Measurements from ENCODE around the gene TIMP2.

The TIMP2 gene

DNA sequence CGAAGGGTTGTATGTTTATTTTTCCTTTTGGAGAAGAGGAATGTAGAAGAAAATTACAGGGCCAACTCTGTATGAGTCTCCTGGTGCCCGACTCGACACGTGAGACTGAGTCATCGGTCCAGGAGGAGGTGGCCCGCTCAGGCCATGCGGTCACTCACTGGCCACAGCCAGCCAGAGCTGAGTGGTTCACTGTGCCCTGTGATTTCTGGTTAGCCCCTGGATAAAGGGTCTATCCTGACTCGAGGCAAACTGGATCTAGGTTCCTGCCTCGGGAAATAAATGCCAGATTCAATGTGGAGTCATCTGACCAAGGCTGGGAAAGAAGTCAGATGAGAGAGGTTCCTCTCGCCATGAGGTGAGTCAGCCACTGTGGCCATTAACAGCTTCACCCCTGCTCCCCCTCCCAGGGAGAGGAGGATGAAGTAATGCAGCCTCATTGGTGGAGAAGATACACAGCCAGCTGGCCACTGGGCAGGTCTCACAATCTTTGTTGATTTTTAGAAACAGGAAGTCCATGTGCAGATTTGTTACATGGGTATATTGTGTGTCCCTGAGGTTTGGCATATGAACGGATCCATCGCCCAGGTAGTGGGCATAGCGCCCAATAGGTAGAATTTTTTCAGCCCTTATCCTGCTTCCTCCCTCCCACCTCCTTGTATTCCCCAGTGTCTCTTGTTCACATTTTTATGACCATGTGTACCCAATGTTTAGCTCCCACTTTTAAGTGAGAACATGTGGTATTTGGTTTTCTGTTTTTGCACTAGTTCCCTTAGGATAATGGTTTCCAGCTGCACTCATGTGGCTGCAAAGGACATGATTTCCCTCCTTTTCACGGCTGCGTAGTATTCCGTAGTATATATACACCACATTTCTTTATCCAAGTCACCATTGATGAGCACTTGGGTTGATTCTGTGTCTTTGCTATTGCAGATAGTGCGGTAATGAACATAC is 62.8 kb downstream of the TIMP2 start:
- DNase-seq, result no peak

DNA sequence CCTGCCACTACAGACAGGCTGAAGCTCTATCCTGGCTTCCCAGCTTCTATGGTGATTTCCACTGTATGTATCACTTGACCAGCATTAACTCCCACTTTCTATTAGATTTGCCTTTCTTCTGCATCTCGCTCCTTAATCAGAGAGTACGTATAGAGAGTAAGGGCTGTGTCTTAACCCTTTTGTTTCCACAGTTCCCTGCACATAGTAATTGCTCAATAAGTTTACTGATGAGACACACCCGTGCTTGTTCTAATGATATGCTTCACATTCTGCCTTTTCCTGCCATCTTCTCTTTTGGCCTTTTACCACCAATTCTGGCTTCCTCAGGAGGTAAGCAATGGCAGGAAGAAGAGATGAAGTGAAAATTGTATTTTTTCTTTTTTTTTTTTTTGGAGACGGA is 64.0 kb downstream of the TIMP2 start:
- DNase-seq, result no peak

DNA sequence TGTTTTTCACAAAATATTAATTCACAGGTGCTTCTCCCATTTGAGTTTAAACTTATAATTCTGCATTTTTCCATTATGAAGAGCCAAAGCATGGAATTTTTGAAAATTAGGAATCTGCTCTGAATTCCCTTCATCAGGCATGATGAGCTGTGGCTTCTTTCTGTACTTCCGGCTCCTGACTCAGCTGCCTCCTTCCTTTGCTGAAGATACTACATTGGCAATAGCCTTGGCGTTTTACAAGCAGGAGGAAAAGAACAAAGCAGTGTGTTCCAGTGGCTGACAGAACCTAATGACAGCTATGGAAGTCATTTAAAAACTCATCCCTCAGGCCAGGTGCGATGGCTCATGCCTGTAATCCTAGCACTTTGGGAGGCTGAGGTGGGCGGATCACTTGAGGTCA is 66.1 kb downstream of the TIMP2 start:
- DNase-seq, result no peak

DNA sequence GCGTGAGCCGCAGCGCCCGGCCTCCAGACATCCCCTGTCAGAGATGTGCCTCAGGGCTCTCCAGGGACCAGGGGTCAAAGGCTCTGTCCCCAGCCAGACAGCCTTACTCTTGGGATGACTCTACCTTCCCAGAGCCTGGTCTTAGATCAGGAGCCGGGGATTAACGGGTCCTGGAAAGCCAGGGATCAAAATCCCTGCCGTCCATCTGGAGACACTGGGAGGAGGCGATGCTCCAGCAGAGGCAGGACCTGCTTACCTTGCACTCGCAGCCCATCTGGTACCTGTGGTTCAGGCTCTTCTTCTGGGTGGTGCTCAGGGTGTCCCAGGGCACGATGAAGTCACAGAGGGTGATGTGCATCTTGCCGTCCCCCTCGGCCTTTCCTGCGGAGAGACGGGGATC is 67.9 kb downstream of the TIMP2 start:
- DNase-seq, result no peak

DNA sequence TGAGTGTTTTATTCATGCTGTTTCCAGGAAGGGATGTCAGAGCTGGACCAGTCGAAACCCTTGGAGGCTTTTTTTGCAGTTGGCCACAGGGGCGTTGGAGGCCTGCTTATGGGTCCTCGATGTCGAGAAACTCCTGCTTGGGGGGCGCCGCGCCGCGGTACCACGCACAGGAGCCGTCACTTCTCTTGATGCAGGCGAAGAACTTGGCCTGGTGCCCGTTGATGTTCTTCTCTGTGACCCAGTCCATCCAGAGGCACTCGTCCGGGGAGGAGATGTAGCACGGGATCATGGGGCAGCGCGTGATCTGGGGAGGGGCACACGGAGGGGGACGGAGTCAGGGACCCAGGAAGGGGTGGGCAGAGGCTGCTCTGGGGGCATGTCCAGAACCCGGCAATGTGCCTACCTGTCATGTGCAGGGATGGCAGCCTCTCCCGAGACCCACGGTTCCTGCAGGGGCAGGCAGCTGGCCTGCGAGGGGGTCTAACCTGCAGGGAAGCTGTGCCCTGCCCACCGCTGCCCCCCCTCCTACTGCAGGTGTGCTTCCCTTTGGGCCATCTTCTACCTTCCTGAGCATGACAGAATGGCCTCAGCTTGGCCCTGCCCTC is 69.5 kb downstream of the TIMP2 start:
- no peak for DNase-seq

DNA sequence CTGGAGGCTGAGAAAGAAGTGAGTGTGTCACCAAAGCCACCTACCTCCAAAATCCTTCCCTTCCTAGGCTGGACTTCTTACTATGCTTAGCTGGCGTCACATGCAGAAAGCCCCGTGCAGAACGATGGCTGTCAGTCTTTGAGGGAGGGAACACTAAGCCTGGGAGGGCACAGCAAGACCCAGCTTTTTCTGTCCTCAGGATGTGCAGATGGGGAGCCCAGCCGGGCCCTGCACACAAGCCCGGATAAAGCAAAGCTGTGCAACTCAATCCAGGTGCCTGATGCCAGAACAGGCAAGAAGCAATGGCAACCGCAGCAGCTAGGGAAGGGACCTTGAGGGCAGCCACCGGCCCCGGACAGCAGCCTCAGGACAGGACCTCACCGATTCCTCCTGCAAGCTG is 70.7 kb downstream of the TIMP2 start:
- no peak for DNase-seq

DNA sequence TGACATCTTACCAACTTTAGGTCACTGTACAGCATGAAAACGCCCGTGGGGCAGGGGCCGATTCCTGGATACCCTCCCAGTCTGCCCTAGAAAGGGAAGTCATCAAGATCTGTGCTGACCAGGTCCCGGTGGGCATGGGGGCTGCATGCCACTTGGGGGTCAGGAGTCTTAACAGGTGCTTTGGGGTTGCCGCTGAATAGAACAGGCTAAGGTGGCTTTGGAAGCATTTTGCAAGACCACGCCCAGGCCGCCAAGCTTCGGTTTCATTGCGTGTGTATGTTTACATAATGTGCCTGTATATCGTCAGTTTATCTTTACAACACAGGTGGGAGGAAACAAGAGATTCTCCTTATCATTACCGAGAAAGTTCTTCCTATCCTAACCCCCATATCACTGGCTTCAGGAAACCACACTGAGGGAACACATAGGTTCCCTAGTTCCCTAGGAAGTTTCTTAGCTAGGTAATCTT is 71.2 kb downstream of the TIMP2 start:
- no peak for DNase-seq

DNA sequence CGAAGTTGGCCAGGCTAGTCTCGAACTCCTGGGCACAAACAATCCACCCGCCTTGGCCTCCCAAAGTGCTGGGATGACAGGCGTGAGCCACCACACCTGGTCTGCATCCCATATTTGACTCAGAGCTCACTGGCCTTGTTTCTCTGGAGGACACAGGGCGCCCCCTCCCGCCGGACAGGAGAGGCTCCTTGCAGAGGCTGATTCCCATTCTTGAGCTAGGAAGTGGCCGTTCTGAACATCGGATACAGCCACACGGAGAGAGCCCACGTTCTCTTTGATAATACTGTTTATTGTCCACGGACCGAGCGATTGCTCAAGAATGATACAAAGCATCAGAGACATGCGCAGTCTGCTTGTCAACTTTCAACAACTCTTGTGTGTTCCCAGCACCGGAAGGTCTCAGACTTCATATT is 72.5 kb downstream of the TIMP2 start:
- DNase-seq, result no peak

DNA sequence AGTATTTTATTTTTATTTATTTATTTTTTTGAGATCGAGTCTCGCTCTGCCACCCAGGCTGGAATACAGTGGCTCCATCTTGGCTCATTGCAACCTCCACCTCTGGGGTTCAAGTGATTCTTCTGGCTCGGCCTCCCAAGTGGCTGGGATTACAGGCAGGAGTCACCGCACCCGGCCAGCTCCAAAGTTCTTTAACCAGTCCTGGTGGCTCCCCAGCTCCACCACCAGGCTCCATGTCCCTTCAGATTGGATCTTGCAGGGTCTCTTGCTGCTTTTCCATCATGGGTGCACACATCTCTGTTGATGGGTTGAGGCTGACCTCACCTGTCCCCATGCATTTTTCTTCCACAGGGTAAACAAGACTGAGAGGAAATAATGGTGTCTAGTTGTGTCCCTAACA is 76.2 kb downstream of the TIMP2 start:
- DNase-seq, result no peak

DNA sequence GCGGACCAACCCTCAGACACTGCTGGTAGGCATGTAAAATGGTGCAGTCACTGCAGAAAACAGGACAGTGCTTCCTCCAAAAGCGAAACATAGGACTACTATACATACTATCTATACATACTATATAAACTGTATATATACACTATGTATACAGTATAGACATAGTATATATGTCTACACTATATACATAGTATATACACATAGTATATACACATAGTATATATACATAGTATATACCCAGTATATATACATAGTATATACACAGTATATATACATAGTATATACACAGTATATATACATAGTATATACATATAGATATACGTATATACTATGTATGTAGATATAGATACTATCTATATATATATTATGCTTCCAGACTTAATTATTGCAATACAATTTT is 78.1 kb downstream of the TIMP2 start:
- DNase-seq, result no peak

DNA sequence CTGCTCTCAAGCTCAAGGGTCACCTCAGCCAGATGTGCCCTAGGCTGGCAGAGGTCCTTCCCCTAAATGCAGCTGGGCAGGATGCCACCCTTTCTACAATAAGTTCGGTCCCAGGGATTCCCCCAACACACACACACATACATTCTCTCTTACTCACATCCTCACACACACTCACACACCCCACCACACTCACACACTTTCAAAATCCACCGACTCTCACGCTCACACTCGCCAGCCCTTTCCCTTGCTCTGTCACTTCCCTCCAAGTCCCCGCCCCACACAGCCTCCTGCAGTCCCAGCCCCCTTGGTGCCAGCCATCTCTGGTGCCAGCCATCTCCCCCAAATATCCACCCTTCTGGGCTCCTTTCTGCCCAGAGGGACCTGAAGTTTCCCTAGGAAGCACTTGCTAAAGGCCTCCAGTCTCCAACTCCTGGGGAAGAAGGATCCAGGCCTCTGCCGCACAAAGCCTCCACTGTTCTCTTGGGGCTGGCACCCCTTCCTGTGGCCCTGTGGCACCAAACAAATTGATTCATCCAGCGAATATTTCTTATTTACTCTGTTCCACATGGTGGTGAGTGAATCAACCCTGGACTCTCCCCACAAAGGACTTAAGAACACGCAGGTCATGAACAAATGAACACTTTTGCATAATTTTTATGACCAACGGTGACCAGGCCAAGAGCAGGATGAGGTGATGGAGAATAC is 80.7 kb downstream of the TIMP2 start:
- DNase-seq, result no peak

DNA sequence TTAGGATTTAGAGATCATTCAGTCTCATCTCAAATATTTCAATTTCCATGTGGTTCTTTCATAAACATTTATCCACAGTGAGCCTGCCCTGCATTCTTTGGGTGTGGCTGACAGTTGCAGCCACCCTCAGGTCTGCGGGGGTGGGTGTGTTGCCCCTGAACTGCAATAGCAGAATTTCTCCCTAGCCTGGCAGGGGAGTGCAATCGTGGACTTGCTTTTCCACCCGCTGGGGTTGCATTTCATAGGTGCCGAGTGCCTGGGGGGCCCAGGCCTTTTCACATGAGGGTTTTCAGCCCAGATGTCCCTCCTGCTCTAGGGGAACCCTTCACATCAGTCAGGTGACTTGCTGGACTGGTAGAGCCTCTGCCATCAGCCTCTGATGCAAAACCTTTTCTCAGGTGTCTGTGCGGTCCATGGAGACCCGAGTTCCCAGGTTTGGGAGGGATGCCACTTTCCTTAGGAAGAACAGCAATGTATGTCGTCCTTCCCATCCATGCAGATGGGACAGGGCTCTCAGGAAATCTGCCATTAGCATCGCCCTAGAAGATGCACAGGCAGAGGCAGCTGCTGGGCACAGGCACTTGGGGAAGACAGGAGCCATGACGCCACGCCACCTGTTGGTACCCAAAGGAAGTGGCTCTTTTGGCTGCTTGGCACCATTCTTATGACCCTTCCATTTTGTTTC is 82.2 kb downstream of the TIMP2 start:
- peak; percentile 62 for DNase-seq

DNA sequence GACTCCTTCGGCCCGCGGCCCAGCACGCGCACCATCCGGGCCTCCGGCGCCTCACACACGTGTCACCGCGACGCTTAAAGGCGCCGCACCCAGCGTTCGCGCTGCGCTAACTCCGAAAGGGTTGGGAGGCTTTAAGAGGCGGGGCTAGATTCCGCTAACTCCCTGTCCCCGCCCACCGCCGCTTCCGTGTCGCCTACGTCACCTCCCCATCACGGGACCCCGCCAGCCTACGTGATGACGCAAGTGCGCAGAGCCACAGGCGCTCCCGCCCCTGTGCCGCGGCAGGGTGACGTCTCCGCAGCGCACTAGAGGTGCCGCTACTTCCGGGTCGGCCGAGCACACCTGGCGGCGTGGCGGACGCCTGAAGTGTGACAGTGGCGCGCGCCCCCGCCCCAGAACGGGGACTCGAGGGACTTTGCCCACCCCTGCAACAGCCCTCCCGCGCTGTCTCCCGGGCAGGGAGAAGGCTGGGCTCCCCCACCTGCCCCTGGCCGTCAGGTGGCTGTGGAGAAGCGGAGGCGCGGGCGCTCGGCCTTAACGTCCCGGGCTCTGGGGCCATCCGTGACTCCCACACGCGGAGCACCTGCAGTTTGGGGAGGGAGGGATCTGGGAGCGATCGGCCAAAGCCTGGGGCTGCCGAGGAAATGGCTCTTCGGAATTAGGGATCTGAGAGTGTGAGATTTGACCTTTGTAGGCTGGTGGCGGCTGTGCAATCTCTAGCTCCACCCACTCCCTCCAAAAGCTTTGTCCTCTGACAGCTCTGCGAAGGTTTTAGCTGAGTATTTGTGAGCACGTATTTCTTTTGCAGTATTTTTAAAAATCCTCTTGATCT is 84.2 kb downstream of the TIMP2 start, which contains the start of gene USP36:
Gene USP36 (minus strand): TSS at position 35 of the 832 bp plus-strand sequence. CDS start 4,451 bp downstream, outside the sequence.
- peak; percentile 100 for DNase-seq

DNA sequence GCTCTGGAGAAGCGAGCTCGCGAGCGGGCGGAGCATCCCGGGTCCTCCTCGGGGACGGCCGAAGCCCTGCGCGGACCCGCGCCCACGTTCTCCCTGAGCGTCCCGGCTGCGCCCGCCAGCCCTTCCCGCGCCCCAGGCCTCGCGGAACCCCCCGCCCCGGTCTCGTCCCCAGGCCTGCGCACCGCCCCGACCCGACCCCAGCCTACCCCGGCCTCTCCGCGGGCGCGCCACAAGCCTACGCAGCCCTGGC is 84.7 kb downstream of the TIMP2 start:
- DNase-seq, result no peak

DNA sequence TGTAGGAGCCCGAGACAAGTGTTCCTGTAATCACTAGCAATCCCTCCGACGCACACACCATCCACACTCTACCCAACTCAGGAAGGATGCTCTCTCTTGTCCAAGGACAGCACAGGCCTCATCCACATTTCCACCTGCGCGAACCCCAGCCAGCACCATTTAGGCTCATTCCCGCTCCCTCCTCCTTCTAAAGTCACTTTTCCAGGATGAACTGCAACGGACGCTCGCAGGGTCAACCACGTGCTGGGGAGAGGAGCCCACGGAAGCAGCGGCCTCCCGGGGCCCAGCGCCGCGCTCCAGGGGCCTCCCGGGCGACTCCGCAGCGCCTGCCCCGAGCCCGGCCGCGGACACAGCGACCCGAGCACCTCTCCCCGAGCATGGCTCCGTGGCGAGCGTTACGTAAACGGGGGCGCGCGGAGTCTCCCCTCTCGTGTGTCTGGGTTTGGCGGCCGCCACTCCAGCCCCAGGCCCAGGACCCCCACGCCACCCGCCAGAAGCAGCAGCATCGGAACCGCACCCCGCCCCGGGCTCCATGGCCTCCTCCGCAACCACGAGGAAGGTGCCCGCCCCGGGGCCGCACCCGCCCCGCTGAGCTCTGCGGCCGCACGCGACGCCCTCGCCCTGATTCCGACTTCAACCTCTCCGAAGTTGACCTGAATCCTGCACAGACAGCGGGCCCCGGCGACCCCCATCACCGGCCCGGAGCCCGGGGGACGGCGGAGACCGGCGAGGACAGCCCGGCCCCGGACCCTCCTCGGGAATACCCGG is 85.2 kb downstream of the TIMP2 start:
- peak; percentile 52 for DNase-seq

DNA sequence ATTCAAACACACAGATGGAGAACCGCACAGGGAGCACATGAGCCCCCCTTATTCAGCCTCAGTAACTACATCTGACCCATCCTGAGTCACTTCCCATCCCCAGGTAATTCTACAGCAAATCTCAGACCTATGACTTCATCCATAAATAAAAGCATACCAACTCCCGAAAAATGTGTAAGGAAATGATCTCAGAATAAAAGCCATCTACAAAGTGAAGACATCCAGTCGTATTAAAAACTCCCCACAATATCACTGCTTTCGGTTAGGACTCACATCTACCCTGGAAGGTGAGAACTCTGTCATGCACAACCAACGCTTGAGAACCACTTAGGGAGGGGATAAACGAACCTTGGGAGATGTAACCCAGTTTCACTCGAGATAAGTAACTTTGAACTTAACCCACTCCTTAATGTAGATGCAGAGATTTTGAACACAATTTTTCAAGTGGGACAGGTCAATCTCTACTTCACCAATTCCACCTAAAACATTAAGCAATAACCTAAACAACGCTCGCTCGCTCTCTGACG is 85.9 kb downstream of the TIMP2 start:
- peak; percentile 28 for DNase-seq

DNA sequence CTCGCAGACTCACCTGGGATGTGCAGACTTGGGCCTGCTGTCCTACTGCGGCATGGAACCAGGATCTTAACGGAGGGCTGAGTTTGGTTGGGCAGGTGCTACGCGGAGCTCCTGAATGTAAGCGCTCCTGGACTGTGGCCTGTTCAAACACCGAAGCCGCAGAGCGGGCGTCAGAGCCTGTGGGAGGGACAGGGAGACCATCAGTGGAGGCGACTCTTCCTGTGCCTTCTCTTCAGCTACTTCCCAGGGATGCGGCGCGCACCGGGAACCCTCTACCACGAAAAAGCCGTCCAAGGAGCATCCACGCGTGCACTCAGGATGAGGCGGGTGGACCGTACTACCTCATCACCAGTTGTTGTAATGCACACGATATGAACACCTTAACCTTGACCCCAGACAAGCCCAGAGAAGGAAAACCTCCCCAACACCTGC is 86.6 kb downstream of the TIMP2 start:
- no peak for DNase-seq

DNA sequence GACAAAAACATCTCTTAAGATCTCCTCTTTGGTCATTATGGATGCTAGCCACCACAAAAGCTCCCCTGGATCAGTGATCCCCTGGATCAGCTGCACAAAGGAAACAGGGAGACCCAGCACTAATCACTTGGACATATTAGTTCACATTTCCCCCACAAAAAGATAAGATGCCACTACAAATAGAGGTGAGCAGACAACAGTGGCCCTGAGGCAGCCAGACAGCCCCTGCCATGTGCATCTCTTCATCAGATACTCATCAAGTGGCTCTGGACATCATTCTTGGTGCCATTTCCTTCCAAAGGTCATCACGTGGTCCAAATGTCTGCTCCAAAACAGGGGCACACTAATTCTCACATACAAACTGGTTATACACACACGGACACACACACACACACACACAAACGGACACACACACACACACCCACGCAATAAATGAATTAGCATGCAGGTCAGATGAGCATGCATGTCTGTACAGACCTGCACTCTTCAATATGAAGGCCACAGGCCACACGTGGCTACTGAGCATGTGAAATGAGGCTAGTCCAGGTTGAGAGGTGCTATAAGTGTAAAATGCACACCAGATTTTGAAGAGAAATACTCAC is 88.7 kb downstream of the TIMP2 start:
- no peak for DNase-seq

DNA sequence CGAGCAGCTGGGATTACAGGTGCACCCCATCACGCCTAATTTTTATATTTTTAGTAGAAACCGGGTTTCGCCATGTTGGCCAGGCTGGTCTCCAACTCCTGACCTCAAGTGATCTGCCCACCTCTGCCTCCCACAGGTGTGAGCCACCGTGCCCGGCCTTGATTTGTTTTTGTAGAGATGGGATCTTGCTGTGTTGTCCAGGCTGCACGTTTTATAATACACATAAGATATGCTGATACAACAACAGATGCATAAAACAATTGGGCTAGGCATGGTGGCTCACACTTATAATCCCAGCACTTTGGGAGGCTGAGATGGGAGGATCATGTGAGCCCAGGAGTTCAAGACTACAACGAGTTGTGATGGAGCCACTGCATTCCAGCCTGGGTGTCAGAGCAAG is 90.6 kb downstream of the TIMP2 start:
- DNase-seq, result no peak

DNA sequence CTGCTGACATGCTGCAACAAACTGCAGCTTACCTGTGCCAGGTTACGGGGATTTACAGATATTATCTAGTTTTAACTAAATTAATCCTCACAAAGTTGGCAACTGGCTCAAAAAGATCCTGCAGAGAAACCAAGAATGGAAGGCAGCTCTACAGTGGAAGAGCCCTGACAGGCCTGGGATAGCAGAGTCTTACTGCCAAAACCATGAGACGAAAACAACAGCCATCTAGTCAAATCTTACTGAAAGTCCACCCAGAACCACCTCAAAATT is 92.7 kb downstream of the TIMP2 start:
- no peak for DNase-seq
